ENCODE results near the gene MED12.

DNA sequence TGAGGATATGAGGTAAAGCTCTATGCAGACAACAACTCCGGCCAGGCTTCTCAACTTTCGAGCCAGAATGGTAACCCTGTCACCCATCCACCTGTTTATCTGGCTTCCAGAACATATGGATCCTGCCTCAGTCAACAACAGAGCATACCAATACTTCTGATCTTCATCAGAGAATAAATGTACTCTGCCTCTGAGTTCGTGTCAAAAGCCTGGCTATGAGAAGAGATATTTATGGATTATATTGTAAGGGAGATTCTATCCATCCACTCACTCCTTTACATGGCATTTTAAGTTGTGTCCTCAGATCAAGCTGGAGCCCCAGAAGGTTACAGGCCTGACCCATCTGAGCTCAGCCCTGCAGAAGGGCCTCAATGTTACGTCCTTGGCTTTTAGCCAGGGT, 32.5 kb upstream of the MED12 start:
- TF ChIP-seq, protein P1, sequence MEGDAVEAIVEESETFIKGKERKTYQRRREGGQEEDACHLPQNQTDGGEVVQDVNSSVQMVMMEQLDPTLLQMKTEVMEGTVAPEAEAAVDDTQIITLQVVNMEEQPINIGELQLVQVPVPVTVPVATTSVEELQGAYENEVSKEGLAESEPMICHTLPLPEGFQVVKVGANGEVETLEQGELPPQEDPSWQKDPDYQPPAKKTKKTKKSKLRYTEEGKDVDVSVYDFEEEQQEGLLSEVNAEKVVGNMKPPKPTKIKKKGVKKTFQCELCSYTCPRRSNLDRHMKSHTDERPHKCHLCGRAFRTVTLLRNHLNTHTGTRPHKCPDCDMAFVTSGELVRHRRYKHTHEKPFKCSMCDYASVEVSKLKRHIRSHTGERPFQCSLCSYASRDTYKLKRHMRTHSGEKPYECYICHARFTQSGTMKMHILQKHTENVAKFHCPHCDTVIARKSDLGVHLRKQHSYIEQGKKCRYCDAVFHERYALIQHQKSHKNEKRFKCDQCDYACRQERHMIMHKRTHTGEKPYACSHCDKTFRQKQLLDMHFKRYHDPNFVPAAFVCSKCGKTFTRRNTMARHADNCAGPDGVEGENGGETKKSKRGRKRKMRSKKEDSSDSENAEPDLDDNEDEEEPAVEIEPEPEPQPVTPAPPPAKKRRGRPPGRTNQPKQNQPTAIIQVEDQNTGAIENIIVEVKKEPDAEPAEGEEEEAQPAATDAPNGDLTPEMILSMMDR (IDR thresholded peaks at IDR 0.05), result no peak
- TF ChIP-seq POLR2AphosphoS5 (IDR thresholded peaks at IDR 0.05) (no peak), POLR2A (IDR thresholded peaks at IDR 0.05) (no peak)

Data from breast epithelium (tissue), 3 donors.